GM18499 (cell line): Measurements from ENCODE around the gene EFNA5.
A peak's percentile ranks its signal among the peaks of the same experiment; 100 is the strongest.

Experiments
- ATAC-seq: cut with Tn5 transposase; IDR thresholded peaks from one replicate; pipeline ENCODE4 v1.9.1; 2021; ENCODE audit warnings: moderate number of reproducible peaks; ENCODE audit not compliant: insufficient read depth, unreplicated experiment

EFNA5 gene

GRCh38 chr5:107576736-107577393, 93.9 kb downstream of the EFNA5 start:
- no peak for ATAC-seq

DNA sequence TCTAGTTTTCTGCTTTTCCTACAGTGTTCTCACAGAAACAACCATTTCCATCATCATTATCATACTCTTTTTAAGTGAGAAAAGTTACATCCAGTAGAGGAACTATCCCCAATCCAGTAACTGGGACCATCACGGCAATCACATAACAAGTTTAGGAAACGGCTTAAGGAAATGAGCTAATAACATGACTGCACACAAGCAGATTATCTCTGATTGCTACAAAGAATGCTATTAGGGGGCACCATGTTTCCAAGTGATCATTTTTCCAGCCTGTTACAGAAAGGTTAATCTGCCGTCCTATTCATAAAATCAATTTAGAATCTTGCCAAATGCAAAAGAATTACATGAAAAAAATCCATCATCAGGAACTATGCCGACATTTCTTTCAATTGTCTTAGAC, 94.6 kb downstream of the EFNA5 start:
- ATAC-seq, result no peak

DNA sequence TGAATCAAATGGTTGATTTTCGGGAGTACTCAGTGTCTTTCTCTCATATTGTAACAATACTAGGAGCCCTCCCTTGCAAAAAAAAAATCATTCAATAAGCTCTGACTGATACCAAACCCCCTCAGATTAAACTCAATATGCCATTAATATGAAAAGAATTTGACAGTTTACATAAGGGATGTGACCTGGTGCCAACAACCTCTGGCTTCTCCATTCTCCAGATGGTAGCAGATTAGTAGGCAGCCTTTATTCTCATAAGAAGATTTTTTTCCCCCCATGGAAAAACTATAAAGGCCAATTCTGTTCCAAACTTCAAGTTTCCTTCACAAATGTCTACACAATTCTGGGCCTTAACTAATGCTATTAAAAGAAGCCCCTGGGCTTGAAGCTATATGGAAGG, 96.5 kb downstream of the EFNA5 start:
- no peak for ATAC-seq

- ATAC-seq, result no peak
Observed at GRCh38 chr5:107572715-107573368, 97.9 kb downstream of the EFNA5 start.

- peak; percentile 39 for ATAC-seq
Observed at GRCh38 chr5:107571621-107572536, 98.9 kb downstream of the EFNA5 start.

GRCh38 chr5:107570805-107571531, 99.8 kb downstream of the EFNA5 start:
- ATAC-seq, result peak; percentile 85

DNA sequence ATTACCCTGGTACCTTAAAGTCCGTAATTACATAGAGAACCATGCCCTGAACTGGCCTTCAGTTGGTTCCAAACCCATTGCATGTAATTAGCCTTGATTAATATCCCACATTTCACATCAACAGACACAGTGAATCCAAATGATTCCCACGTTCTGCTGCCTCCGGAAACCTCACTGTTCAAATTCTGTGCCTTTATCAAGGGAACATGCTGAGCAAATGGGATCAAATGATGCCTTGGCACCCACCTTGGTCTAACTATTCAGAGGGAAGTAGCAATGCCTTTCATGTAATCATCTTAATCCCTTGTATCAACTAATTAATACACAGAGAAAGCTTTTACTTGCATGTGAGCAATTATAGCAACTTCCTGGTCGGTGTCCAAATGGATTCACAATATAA, 100.6 kb downstream of the EFNA5 start:
- ATAC-seq, result no peak

GRCh38 chr5:107567901-107568671, 102.7 kb downstream of the EFNA5 start:
- no peak for ATAC-seq

- no peak for ATAC-seq
Observed at GRCh38 chr5:107566986-107567385, 103.8 kb downstream of the EFNA5 start.

GRCh38 chr5:107565791-107566767, 104.7 kb downstream of the EFNA5 start:
- ATAC-seq, result no peak

- no peak for ATAC-seq
Observed at GRCh38 chr5:107564931-107565372, 105.8 kb downstream of the EFNA5 start.

GRCh38 chr5:107563959-107564544, 106.7 kb downstream of the EFNA5 start:
- no peak for ATAC-seq

DNA sequence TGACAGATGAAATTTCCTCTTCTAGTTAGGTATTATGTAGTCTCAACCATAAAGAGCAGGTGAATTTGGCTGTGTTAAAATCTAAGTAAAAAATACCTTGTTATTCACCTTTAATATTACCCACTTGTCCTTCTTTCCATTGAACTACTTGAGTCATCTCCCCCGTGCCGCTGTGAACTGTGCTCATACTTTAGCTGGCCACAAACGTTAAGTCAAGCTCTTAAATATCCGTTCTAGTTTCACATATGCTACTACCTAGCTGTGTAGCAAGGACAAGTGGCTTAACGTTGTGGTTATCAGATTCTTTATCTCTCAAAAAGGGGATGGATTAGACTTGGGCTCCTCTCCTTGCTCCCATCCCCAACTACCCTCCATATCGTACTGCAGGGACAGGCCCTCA, 110.4 kb downstream of the EFNA5 start:
- ATAC-seq, result no peak

- no peak for ATAC-seq
Observed at GRCh38 chr5:107558823-107559375, 111.8 kb downstream of the EFNA5 start.

- ATAC-seq, result no peak
Observed at GRCh38 chr5:107557051-107557658, 113.6 kb downstream of the EFNA5 start.

DNA sequence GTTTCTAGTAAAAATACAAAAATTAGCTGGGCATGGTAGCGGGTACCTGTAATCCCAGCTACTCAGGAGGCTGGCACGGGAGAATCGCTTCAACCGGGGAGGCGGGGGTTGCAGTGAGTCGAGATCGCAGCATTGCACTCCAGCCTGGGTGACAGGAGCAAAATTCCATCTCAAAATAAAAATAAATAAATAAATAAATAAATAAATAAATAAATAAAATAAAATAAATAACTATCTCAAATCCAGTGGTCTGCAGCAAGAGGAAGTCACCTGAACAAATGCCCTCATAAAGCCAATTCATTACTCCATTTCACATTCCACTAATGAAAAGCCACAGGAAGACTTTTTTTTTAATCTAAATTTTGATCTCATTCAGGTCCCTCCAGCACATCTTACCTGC, 114.2 kb downstream of the EFNA5 start:
- no peak for ATAC-seq

DNA sequence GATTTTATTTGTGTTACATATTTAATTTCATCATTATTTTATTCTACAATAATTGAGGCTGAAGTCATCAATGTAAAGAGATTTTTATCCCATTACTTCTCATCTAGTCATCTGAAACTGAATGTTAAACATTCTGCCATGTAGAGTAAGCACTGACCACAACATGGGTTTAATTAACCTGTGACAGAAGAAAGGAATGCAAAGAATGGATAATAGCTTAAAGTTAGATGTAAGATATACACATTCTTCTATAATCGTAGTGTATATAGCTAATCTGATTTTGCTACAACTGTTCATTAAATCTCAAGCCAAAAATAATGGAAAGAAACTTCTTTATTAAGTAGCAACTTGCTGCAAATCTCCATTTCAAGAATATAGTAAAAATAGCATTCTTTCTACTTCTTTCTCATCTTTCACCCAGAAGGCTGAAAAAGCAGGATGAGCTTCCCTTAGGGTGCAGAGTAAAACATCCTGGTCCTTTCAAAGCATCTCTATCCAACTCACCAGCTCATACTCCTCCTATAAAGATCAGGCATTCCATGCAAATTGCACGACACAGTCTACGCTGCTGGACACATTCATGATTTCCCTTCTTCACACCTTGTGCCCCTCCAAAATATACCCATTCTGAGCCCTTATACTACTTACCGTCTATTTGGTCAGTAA, 115.2 kb downstream of the EFNA5 start:
- no peak for ATAC-seq
